Stomach (tissue), 9 donors: ENCODE results near the gene HCLS1. TPM values are rescaled to one million over a fixed set of nuclear protein-coding genes. Genes with fewer than 3 reads are reported as not detected.
"Not testable (repeated sequence)": the region's sequence is repeated elsewhere in the genome, so short reads cannot be mapped to it uniquely, and the experiment has no call there.

Experiments used
- DNase-seq, 2 donors: peaks; one replicate each; pipeline versions ENCODE4 v3.0.0 to v3.0.0-alpha.2; 2013 to 2019
- H3K27ac ChIP-seq, 5 donors: fragments of 200-600 bp in 4 of 5; sonication (generic) in 4 of 5; one replicate each; pipeline ENCODE4 v1.5.1; 2013 to 2019; ENCODE audit warnings: mild to moderate bottlenecking in 1 of 5, moderate library complexity in 1 of 5
- H3K27me3 ChIP-seq, 3 donors: fragments of 200-600 bp; sonication (generic); one replicate each; pipeline ENCODE4 v1.5.1; 2017 to 2019; ENCODE audit warnings: mixed run types in 1 of 3
- H3K36me3 ChIP-seq, 4 donors: fragments of 200-600 bp; sonication (generic); 1 replicate in 3 of 4; 2 replicates in 1 of 4; pipeline ENCODE4 v1.5.1; 2016 to 2019
- H3K4me1 ChIP-seq, 4 donors: fragments of 200-600 bp; sonication (generic); one replicate each; pipeline ENCODE4 v1.5.1; 2016 to 2019
- H3K4me3 ChIP-seq, 4 donors: fragments of 200-600 bp; sonication (generic) in 3 of 4; one replicate each; pipeline ENCODE4 v1.5.1; 2016 to 2019; ENCODE audit warnings: mild to moderate bottlenecking in 1 of 4
- H3K9me3 ChIP-seq, 4 donors: fragments of 200-600 bp; sonication (generic); one replicate each; pipeline ENCODE4 v1.5.1; 2016 to 2019
- CTCF ChIP-seq, 7 experiments: fragments of 450-650 bp in 4 of 7; fragments of 200-600 bp in 3 of 7; sonication (generic) in 3 of 7; IDR thresholded peaks; one replicate each; pipeline ENCODE4 v1.5.1; 2016 to 2019; ENCODE audit warnings: antibody characterized with exemption in 7 of 7, control low read depth in 2 of 7, mild to moderate bottlenecking in 1 of 7
- EP300 ChIP-seq: sonication (generic); formaldehyde crosslinking; IDR thresholded peaks from one replicate; pipeline ENCODE4 v1.6.1; 2017; ENCODE audit warnings: antibody characterized with exemption
- POLR2A ChIP-seq, 4 donors: fragments of 450-650 bp; IDR thresholded peaks; one replicate each; pipeline ENCODE4 v1.6.1; 2016; ENCODE audit warnings: antibody characterized with exemption in 4 of 4, control low read depth in 2 of 4, mild to moderate bottlenecking in 1 of 4, moderate library complexity in 1 of 4
- POLR2AphosphoS5 ChIP-seq, 3 donors: sonication (generic); formaldehyde crosslinking; IDR thresholded peaks; one replicate each; pipeline ENCODE4 v1.6.1; 2016; ENCODE audit warnings: antibody characterized with exemption in 3 of 3
- WGBS, 5 donors: extraction: QIAGEN DNeasy Blood & Tissue Kit in 3 of 5; methylation state at CpG; one replicate each; pipeline versions ENCODE4 v1.1.5 to v1.1.7; 2013 to 2018; 5-methylcytosine and 5-hydroxymethylcytosine counted together
- intact Hi-C: fragments of 100-400 bp; cut with DNase I; formaldehyde crosslinking; loops from one replicate; pipeline ENCODE4 v1.15.1; 2023; ENCODE audit warnings: low total_unique reads
- polyA plus RNA-seq, 3 donors: library from polyadenylated mRNA; stranded (reverse); fragments of 200-250 nt; gene quantifications; one replicate each; pipeline ENCODE4 v1.2.3, GENCODE V29; 2013
- total RNA-seq, 5 donors: library from RNA; depleted of rRNA; stranded (reverse); fragments of >200 nt; gene quantifications; one replicate each; pipeline versions ENCODE4 v1.1.0 to v1.2.3, GENCODE V29; 2014 to 2016
- donor health status: healthy with polysubstance abuse.
- donor health status: Bipolar disorder and iron deficiency.
- donor health status: healthy.

Gene HCLS1
- total and polyA plus RNA-seq, 8 donors = 13.9 to 115 (median 33.9) TPM

- TF ChIP-seq EP300 = no peak
- TF ChIP-seq POLR2A (IDR thresholded peaks at IDR 0.05) = no peak
- TF ChIP-seq CTCF (IDR thresholded peaks at IDR 0.05) = no peak
- TF ChIP-seq POLR2AphosphoS5 (IDR thresholded peaks at IDR 0.05) = no peak
- Histone ChIP-seq H3K27me3 (no peaks in the 10 kb centered on the region), H3K36me3 (no peaks in the 10 kb centered on the region), H3K4me3 (no peak overlapping the region), H3K27ac (no peak overlapping the region), H3K9me3 (no peaks in the 10 kb centered on the region), H3K4me1 (no peaks in the 10 kb centered on the region)
- DNase-seq = no peak
- intact Hi-C loops = no loop called here
- WGBS, 5 donors = 84 to 93% (median 92%) methylated on average over 2 of the region's 2 CpGs
Observed at GRCh38 chr3:121598564-121598963, 62.1 kb downstream of the HCLS1 start.

GRCh38 chr3:121595765-121596406 lies 64.8 kb downstream of the HCLS1 start:
- Histone ChIP-seq H3K9me3 (no peaks in the 10 kb centered on the region), H3K27me3 (no peaks in the 10 kb centered on the region), H3K4me3 (no peak overlapping the region), H3K36me3 (no peaks in the 10 kb centered on the region), H3K27ac (no peak overlapping the region), H3K4me1 (no peaks in the 10 kb centered on the region)
- no peak for TF ChIP-seq CTCF (IDR thresholded peaks at IDR 0.05)
- TF ChIP-seq POLR2A (IDR thresholded peaks at IDR 0.05) = no peak
- TF ChIP-seq EP300 = no peak
- no peak for TF ChIP-seq POLR2AphosphoS5 (IDR thresholded peaks at IDR 0.05)
- DNase-seq = no peak
- 71 to 88% (median 79%) methylated on average over 4 of the region's 4 CpGs for WGBS, 5 donors
- intact Hi-C loops = no loop called here

DNA sequence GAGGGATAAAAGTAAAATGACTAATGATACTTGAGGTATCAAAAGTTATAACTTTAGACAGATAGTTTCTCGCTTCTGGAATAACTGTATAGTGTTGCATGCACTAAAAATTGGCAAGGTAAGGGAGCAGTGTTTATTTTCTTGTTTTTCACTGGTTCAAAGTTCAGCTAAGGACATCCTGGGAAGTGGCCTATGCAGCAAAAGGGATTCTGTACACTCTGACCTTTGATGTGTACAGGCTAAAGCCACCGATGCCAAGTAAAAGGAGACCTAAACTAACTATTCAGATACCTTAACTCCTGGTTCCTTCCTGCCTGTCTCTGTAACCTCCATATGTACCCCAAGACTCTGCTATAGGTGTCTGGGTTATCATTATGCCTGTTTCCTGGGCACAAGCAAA lies 65.9 kb downstream of the HCLS1 start:
- Histone ChIP-seq H3K27me3 (no peaks in the 10 kb centered on the region), H3K27ac (no peak overlapping the region), H3K4me3 (no peak overlapping the region), H3K36me3 (no peaks in the 10 kb centered on the region), H3K9me3 (no peaks in the 10 kb centered on the region), H3K4me1 (no peaks in the 10 kb centered on the region)
- TF ChIP-seq CTCF (IDR thresholded peaks at IDR 0.05) (no peak), POLR2AphosphoS5 (IDR thresholded peaks at IDR 0.05) (no peak), POLR2A (IDR thresholded peaks at IDR 0.05) (no peak), EP300 (no peak)
- intact Hi-C loops = no loop called here
- DNase-seq = no peak
- whole genome bisulfite sequencing, 5 donors = 53 to 68% (median 61%) methylated on average over 2 of the region's 2 CpGs

- H3K4me1 ChIP-seq, H3K9me3 ChIP-seq, H3K4me3 ChIP-seq, H3K27me3 ChIP-seq, intact Hi-C loops, H3K36me3 ChIP-seq, H3K27ac ChIP-seq, DNase-seq: not testable (repeated sequence)
- WGBS, 5 donors = 91 to 96% (median 94%) methylated on average over 4 of the region's 4 CpGs
Observed at GRCh38 chr3:121593806-121594205, 66.9 kb downstream of the HCLS1 start.

DNA sequence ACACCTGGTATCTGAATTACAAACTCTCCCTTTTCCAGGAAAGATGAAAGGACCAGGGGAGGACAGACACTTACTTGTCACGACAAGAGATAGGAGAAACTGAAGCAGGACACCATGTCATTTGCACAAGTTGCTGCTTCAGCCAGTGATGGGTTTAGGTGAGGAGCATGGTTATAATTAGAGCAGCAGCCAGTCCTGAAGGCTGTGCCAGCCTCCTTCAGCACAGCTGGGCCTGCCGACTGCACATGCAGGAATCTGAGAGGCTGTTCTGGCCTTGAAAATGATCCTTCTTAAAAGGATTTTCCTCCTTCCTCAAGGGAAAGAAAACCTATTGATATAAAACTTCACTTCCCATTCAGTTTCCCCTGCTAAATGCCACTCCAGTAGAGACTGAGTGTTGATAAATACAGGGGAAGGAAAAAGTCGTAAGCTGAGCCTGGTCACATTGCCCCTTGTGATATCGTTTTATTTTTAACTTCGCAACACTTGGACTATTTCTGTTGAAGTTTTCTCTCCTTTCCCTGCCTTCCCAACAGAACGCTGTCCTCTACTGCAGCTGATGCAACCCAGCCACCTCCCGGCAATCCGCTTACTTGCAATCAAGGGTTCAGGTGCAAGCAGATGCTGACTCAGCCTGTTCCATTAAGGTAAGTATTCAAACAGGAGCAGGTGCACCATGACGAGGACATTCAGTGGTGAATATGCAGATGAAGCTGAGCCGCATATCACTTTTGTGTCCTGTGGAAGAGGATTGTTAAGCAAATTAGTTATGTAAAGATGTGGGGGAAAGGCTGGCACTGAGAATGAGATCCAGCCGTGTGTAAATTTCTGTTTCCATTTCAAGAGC lies 67.6 kb downstream of the HCLS1 start, which contains the start of gene FBXO40:
TSS of gene FBXO40 (plus strand) at position 524 of the 847 bp plus-strand sequence. CDS start 27,197 bp downstream, outside the sequence.
- no peaks in the 10 kb centered on the region for H3K4me1 ChIP-seq
- H3K36me3 ChIP-seq = no peaks in the 10 kb centered on the region
- no peak within 1 kb of the TSS for H3K4me3 ChIP-seq
- H3K27ac ChIP-seq = no peak within 1 kb of the TSS
- H3K27me3 ChIP-seq = no peaks in the 10 kb centered on the region
- intact Hi-C loops = no loop called here
- TF ChIP-seq POLR2A (IDR thresholded peaks at IDR 0.05) (no peak), CTCF (IDR thresholded peaks at IDR 0.05) (no peak), POLR2AphosphoS5 (IDR thresholded peaks at IDR 0.05) (no peak), EP300 (no peak)
- DNase-seq = peak in 1 of 2 donors; percentile 47
- 42 to 45% (median 43%) methylated on average over 11 of the region's 11 CpGs for WGBS, 5 donors
- no peaks in the 10 kb centered on the region for H3K9me3 ChIP-seq
